ENCODE data around the gene ANTXRL.

DNA sequence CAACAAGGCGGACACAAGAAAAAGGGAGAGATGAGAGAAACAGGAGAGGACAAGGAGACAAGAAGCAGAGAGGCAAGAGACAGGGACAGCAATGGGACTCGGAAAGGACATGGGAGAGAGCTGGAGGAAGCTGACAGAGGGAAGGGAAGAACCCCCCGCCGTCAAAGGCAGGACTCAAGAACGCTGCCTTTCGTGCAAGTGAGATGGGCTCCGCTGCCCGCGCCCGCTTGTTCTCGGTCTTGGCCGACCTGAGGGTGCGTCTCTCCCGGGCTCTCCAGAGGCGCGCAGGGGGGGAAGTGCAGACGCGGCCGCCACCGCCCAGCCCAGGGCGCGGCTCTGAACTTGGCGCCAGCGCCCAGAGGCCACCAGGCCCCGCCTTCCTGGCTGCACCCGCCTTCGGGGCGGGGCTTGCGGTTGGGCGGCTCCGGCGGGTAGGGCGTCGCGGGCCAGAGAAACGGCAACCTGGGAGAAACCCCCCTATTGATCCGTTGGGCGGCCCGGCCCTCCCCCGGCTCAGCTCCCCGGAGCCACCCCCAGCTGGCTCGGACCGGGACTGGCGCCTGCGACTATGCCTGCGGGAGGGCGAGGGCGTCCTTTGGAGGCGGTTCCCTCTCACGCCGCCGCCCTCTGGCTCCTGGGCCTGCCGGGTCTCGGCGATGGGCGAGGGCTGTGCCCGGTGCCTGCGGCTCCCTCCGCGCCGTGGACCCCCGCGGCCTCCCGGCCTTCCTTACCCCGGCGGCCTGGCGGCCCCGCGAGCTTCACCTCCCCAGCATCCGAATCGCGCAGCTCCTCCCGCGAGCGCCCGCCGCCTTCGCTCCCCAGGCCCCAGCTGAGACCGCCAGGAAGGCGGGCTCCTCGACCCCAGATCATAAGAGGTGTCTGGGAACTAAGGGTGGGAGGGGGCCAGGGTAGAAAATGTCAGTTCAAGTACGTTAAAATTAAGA is 2.2 kb upstream of the ANTXRL start:
- no peak for TF ChIP-seq EZH2 (IDR thresholded peaks at IDR 0.05; ENCODE audit: borderline replicate concordance)
- TF ChIP-seq EZH2phosphoT487 (IDR thresholded peaks at IDR 0.05; ENCODE audit: low read depth, severe bottlenecking, unreplicated experiment): no peak
